Measurements from ENCODE around the gene CYP11A1. TPM values are rescaled to one million over a fixed set of nuclear protein-coding genes. Genes with fewer than 3 reads are reported as not detected.

CYP11A1 gene
- polyA plus RNA-seq, 3 donors: not detected

GRCh38 chr15:74319596-74320351 lies 47.7 kb downstream of the CYP11A1 start:
- H3K9me3 Mint-ChIP-seq: no peaks in the 10 kb centered on the region
- DNase-seq: no peak
- peaks cover 2 to 17% (median 3%) of the 10 kb centered on the region in 3 donors for H3K27me3 Mint-ChIP-seq (ENCODE audit: low read depth in 3 of 3)
- Histone ChIP-seq H2AFZ (ENCODE audit: insufficient read depth, low read depth, low read length, poor library complexity, severe bottlenecking) (no peak overlapping the region), H3K9me3 (replicated peaks in 1 of 2; ENCODE audit: control insufficient read depth in 1 of 2, insufficient read depth in 1 of 2, low read length in 2 of 2) (no peaks in the 10 kb centered on the region), H3K9ac (ENCODE audit: insufficient read depth, low read length, poor library complexity, severe bottlenecking) (no peak overlapping the region), H3K79me2 (ENCODE audit: insufficient read depth, low read length) (no peaks in the 10 kb centered on the region), H3K4me3 (replicated peaks in 1 of 3; ENCODE audit: low read depth in 2 of 3, low read length in 3 of 3) (no peak overlapping the region), H3K4me2 (replicated peaks; ENCODE audit: extremely low read depth, low read length, poor library complexity, severe bottlenecking) (no peak overlapping the region), H3K36me3 (replicated peaks in 1 of 2; ENCODE audit: control insufficient read depth in 1 of 2, insufficient read depth in 2 of 2, low read length in 2 of 2) (no peaks in the 10 kb centered on the region), H3K27me3 (ENCODE audit: control insufficient read depth in 2 of 2, insufficient read depth in 2 of 2, low read length in 2 of 2) (no peaks in the 10 kb centered on the region), H3K27ac (ENCODE audit: low read depth in 1 of 2, low read length in 2 of 2) (no peak overlapping the region), H4K20me1 (ENCODE audit: insufficient read depth, low read length) (no peaks in the 10 kb centered on the region), H3K4me1 (ENCODE audit: control insufficient read depth in 1 of 2, insufficient read depth in 2 of 2, low read length in 2 of 2) (peaks cover 0 to 15% of the 10 kb centered on the region in 2 donors)
- WGBS (ENCODE audit: insufficient coverage): 29% methylated on average over 3 of the region's 8 CpGs
- intact Hi-C loops (cut with micrococcal nuclease): loop anchor here (5.0 to 10.0 kb wide), 3 partner anchors 192 to 347 kb away; no protein-coding TSS in a partner anchor
- peaks cover 8% of the 10 kb centered on the region for H3K4me1 Mint-ChIP-seq
- no peaks in the 10 kb centered on the region for H3K36me3 Mint-ChIP-seq
- no peak for TF ChIP-seq CTCF (IDR thresholded peaks at IDR 0.05)
- no peak overlapping the region for H3K4me3 Mint-ChIP-seq
- no peak overlapping the region for H3K27ac Mint-ChIP-seq

DNA sequence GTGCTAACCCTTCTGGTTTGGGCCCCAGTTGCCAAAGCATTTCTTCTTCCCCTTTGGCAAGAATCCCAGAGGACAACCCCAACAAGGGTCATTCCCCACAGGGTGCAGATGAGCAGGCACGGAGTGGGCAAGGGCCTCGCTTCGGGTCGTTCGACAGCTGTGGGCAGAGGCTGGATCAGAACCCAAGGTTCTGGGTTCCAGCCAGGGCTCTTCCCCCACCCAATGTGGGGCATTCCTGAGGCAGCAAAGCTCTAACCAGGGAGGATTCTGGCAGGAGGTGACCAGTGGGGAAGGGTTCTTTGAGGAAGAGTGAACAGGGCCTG lies 48.3 kb downstream of the CYP11A1 start:
- H3K4me3 ChIP-seq (replicated peaks in 1 of 3; ENCODE audit: low read depth in 2 of 3, low read length in 3 of 3): no peak overlapping the region
- H3K4me2 ChIP-seq (replicated peaks; ENCODE audit: extremely low read depth, low read length, poor library complexity, severe bottlenecking): no peak overlapping the region
- 77% methylated on average over 5 of the region's 5 CpGs for WGBS (ENCODE audit: insufficient coverage)
- Mint-ChIP-seq H3K36me3 (no peaks in the 10 kb centered on the region), H3K27ac (no peak overlapping the region), H3K9me3 (no peaks in the 10 kb centered on the region), H3K4me3 (no peak overlapping the region), H3K4me1 (peaks cover 8% of the 10 kb centered on the region), H3K27me3 (ENCODE audit: low read depth in 3 of 3) (peaks cover 2 to 15% (median 2%) of the 10 kb centered on the region in 3 donors)
- intact Hi-C loops (cut with micrococcal nuclease): no loop called here
- no peak overlapping the region for H3K27ac ChIP-seq (ENCODE audit: low read depth in 1 of 2, low read length in 2 of 2)
- H3K9me3 ChIP-seq (replicated peaks in 1 of 2; ENCODE audit: control insufficient read depth in 1 of 2, insufficient read depth in 1 of 2, low read length in 2 of 2): no peaks in the 10 kb centered on the region
- H3K36me3 ChIP-seq (replicated peaks in 1 of 2; ENCODE audit: control insufficient read depth in 1 of 2, insufficient read depth in 2 of 2, low read length in 2 of 2): no peaks in the 10 kb centered on the region
- peaks cover 0 to 15% of the 10 kb centered on the region in 2 donors for H3K4me1 ChIP-seq (ENCODE audit: control insufficient read depth in 1 of 2, insufficient read depth in 2 of 2, low read length in 2 of 2)
- no peaks in the 10 kb centered on the region for H3K27me3 ChIP-seq (ENCODE audit: control insufficient read depth in 2 of 2, insufficient read depth in 2 of 2, low read length in 2 of 2)
- TF ChIP-seq CTCF (IDR thresholded peaks at IDR 0.05): no peak
- H3K79me2 ChIP-seq (ENCODE audit: insufficient read depth, low read length): no peaks in the 10 kb centered on the region
- no peak overlapping the region for H3K9ac ChIP-seq (ENCODE audit: insufficient read depth, low read length, poor library complexity, severe bottlenecking)
- H4K20me1 ChIP-seq (ENCODE audit: insufficient read depth, low read length): no peaks in the 10 kb centered on the region
- no peak for DNase-seq
- no peak overlapping the region for H2AFZ ChIP-seq (ENCODE audit: insufficient read depth, low read depth, low read length, poor library complexity, severe bottlenecking)
